ENCODE results near the gene WDR27.

- TF ChIP-seq POLR2AphosphoS5 (IDR thresholded peaks at IDR 0.05): no peak
- TF ChIP-seq, protein P1, sequence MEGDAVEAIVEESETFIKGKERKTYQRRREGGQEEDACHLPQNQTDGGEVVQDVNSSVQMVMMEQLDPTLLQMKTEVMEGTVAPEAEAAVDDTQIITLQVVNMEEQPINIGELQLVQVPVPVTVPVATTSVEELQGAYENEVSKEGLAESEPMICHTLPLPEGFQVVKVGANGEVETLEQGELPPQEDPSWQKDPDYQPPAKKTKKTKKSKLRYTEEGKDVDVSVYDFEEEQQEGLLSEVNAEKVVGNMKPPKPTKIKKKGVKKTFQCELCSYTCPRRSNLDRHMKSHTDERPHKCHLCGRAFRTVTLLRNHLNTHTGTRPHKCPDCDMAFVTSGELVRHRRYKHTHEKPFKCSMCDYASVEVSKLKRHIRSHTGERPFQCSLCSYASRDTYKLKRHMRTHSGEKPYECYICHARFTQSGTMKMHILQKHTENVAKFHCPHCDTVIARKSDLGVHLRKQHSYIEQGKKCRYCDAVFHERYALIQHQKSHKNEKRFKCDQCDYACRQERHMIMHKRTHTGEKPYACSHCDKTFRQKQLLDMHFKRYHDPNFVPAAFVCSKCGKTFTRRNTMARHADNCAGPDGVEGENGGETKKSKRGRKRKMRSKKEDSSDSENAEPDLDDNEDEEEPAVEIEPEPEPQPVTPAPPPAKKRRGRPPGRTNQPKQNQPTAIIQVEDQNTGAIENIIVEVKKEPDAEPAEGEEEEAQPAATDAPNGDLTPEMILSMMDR (IDR thresholded peaks at IDR 0.05): no peak
Observed at GRCh38 chr6:169590376-169590939, 111.4 kb downstream of the WDR27 start.

Data from prostate gland (tissue), 2 donors.